ENCODE measurements around the gene CAPZA1.

DNA sequence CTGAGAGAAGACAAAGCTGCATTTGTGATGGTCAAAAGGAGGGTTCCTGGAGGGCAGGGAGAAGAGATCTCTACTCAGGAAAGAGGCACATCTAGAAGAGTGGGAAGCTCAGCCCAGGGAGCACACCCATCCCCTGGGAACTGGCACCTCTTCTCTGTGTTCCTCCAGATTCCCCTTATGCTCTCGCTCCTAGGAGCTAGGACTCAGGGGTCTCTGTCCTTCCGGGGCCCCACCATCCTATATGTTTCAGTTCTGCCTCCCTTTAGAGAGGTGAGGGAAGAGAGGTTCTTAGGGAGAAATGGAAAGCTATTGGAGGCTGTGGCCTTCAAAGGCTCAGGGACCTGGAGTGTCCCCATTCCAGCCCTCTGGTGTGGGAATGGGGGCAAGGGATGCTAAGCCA lies 100.1 kb downstream of the CAPZA1 start:
- TF ChIP-seq EZH2 (IDR thresholded peaks at IDR 0.05; ENCODE audit: borderline replicate concordance, low read depth, low read length, severe bottlenecking) (no peak), CTCF (IDR thresholded peaks at IDR 0.05; ENCODE audit: extremely low read depth in 1 of 2, insufficient read depth in 1 of 2, low read depth in 1 of 2, low read length in 2 of 2) (no peak), POLR2AphosphoS5 (IDR thresholded peaks at IDR 0.05; ENCODE audit: insufficient read depth, low read depth, low read length) (no peak), POLR2A (IDR thresholded peaks at IDR 0.05; ENCODE audit: low read depth, low read length) (no peak), MYC (IDR thresholded peaks at IDR 0.05; ENCODE audit: low read depth, low read length) (no peak), FOS (IDR thresholded peaks at IDR 0.05; ENCODE audit: borderline replicate concordance, insufficient read depth, low read length) (no peak), JUN (IDR thresholded peaks at IDR 0.05; ENCODE audit: borderline replicate concordance, insufficient read depth, insufficient read length, low read depth) (no peak)
- TF ChIP-seq, protein P1, sequence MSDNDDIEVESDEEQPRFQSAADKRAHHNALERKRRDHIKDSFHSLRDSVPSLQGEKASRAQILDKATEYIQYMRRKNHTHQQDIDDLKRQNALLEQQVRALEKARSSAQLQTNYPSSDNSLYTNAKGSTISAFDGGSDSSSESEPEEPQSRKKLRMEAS (IDR thresholded peaks at IDR 0.05; ENCODE audit: insufficient read depth, insufficient read length): no peak

Data from endothelial cell of umbilical vein (primary cell).